Peyer's patch (tissue), 4 donors: ENCODE results near the gene PPRC1. TPM values are rescaled to one million over a fixed set of nuclear protein-coding genes. Genes with fewer than 3 reads are reported as not detected.

Experiments
- DNase-seq, 3 donors: peaks; one replicate each; pipeline ENCODE4 v3.0.0-alpha.2; 2017 to 2019
- H3K27ac ChIP-seq, 4 donors: fragments of 200-600 bp; sonication (generic); one replicate each; pipeline ENCODE4 v1.5.1; 2016 to 2019
- H3K27me3 ChIP-seq, 2 donors: fragments of 200-600 bp; sonication (generic); one replicate each; pipeline ENCODE4 v1.5.1; 2019
- H3K36me3 ChIP-seq, 3 donors: fragments of 200-600 bp; sonication (generic); one replicate each; pipeline ENCODE4 v1.5.1; 2016 to 2019
- H3K4me1 ChIP-seq, 4 donors: fragments of 200-600 bp; sonication (generic); one replicate each; pipeline ENCODE4 v1.5.1; 2016 to 2019
- H3K4me3 ChIP-seq, 4 donors: fragments of 200-600 bp; sonication (generic); 1 replicate in 3 of 4; 2 replicates in 1 of 4; pipeline ENCODE4 v1.5.1; 2016 to 2019; ENCODE audit warnings: mild to moderate bottlenecking in 1 of 4
- H3K9me3 ChIP-seq, 4 donors: fragments of 200-600 bp; sonication (generic); one replicate each; pipeline ENCODE4 v1.5.1; 2016 to 2019; ENCODE audit warnings: mild to moderate bottlenecking in 1 of 4
- POLR2A ChIP-seq, 2 donors: fragments of 450-650 bp; IDR thresholded peaks; one replicate each; pipeline ENCODE4 v1.5.1; 2017; ENCODE audit warnings: antibody characterized with exemption in 2 of 2, mild to moderate bottlenecking in 2 of 2, moderate library complexity in 2 of 2
- total RNA-seq, 4 donors: library from RNA; depleted of rRNA; stranded (reverse); fragments of >200 nt; gene quantifications; one replicate each; pipeline ENCODE4 v1.1.0, GENCODE V29; 2016
- TF ChIP-seq, protein P1 (sequence below), 6 experiments: fragments of 450-650 bp in 4 of 6; fragments of 200-600 bp in 2 of 6; sonication (generic) in 1 of 6; IDR thresholded peaks; one replicate each; pipeline ENCODE4 v1.5.1; 2017 to 2019; ENCODE audit warnings: antibody characterized with exemption in 6 of 6, mild to moderate bottlenecking in 3 of 6, moderate library complexity in 1 of 6

The PPRC1 gene
- total RNA-seq, 4 donors from 2014 or later: 8.6 to 71.0 (median 24.0) TPM

DNA sequence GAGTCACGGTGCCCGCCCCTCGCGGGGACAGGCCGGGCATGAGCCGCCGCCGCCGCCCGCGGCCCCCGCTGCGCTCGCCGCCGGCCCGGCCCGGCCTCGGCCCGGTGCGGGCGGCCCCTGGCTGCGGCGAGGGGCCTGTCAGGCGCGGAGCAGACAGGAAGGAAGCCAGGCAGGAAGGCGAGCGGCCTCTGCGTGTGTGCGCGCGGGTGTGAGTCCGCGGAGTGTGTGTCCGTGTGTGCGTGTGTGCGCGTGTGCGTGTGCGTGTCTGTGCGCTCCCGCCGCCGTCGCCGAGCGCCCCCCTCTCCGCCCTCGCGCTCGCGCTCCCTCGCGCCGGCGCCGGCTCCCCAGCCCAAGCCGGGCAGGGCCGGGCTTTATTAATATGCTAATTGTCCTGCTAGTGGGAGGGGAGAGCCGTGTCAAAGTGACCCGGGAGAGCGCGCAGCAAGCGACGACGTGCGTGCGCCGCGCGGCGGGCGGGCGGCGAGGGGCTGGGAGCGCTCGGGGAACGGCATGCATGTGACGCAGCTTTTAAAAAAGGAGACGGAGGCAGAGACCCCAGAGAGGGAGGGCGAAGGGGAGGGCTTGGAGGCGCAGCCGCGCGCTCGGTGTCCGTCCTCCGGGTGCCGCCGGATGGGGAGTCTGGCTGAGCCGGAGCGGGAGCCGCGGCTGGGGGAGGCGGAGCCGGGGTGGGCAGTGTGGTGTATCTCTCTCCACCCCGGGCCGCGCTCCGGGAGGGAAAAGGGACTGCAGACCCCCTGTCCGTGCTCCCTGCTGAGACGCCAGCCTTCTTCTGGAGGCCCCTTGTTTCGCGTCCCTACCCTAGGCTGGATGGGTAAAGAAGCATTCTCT is 12.5 kb upstream of the PPRC1 start, which contains the start of gene LDB1:
TSS of gene LDB1 (minus strand) at position 227 of the 849 bp plus-strand sequence. CDS start 258 bp downstream, outside the sequence.
- Histone ChIP-seq H3K27me3 (no peaks in the 10 kb centered on the region), H3K36me3 (no peaks in the 10 kb centered on the region), H3K4me3 (peak within 1 kb of the TSS; percentile 61 to 89 (median 72)), H3K27ac (peak within 1 kb of the TSS; percentile 97 to 99 (median 98)), H3K4me1 (peaks cover 0 to 52% (median 32%) of the 10 kb centered on the region in 4 donors), H3K9me3 (no peaks in the 10 kb centered on the region)
- peak; percentile 76 to 88 (median 86) for DNase-seq
- TF ChIP-seq, protein P1, sequence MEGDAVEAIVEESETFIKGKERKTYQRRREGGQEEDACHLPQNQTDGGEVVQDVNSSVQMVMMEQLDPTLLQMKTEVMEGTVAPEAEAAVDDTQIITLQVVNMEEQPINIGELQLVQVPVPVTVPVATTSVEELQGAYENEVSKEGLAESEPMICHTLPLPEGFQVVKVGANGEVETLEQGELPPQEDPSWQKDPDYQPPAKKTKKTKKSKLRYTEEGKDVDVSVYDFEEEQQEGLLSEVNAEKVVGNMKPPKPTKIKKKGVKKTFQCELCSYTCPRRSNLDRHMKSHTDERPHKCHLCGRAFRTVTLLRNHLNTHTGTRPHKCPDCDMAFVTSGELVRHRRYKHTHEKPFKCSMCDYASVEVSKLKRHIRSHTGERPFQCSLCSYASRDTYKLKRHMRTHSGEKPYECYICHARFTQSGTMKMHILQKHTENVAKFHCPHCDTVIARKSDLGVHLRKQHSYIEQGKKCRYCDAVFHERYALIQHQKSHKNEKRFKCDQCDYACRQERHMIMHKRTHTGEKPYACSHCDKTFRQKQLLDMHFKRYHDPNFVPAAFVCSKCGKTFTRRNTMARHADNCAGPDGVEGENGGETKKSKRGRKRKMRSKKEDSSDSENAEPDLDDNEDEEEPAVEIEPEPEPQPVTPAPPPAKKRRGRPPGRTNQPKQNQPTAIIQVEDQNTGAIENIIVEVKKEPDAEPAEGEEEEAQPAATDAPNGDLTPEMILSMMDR (IDR thresholded peaks at IDR 0.05): peak in 2 of 6 experiments; percentile 37 to 40
- peak; percentile 80 to 84 for TF ChIP-seq POLR2A (IDR thresholded peaks at IDR 0.05)

DNA sequence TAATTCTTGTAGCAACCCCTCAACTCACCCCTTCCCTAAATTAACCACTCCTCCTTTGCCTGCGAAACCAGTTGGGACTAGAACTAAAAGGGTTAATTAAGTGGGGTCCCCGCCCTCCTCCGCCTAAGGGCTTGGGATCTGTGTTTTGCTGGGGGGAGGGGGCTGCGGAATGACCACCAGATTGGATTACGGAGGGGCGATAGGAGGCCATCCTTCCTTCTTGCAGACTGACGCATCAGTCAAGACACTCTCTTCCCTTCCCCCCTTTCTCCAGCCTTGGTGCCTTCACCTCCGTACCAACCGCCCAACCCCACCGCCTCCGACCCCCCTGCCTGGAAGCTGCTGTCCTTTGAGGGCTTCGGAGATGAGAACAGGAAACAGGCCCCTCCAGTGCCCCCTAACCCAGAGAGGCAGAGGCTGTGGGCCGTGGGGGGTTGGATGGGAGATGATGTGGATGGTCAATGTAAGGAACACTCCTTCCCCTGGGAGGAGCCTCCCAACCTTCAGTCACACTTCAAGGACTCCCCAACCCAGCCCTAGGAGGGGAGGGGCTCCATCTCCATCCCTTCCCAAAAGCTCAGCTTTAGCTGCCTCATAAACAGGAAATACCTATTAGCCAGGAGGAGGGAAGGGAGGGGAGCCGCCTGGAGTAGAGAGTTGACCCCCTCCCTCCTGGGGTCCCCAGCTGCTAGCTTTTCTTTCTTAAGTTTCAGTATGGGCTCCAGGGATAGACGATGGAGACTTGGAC is 11.7 kb upstream of the PPRC1 start:
- H3K27me3 ChIP-seq: no peaks in the 10 kb centered on the region
- peaks cover 0 to 44% (median 28%) of the 10 kb centered on the region in 4 donors for H3K4me1 ChIP-seq
- H3K4me3 ChIP-seq: peak overlapping the region; percentile 61 to 89 (median 72)
- peak; percentile 43 to 80 (median 59) for DNase-seq
- no peaks in the 10 kb centered on the region for H3K36me3 ChIP-seq
- no peaks in the 10 kb centered on the region for H3K9me3 ChIP-seq
- H3K27ac ChIP-seq: peak overlapping the region; percentile 97 to 99 (median 98)
- peak in 1 of 2 donors; percentile 31 for TF ChIP-seq POLR2A (IDR thresholded peaks at IDR 0.05)
- TF ChIP-seq, protein P1 (IDR thresholded peaks at IDR 0.05): no peak

DNA sequence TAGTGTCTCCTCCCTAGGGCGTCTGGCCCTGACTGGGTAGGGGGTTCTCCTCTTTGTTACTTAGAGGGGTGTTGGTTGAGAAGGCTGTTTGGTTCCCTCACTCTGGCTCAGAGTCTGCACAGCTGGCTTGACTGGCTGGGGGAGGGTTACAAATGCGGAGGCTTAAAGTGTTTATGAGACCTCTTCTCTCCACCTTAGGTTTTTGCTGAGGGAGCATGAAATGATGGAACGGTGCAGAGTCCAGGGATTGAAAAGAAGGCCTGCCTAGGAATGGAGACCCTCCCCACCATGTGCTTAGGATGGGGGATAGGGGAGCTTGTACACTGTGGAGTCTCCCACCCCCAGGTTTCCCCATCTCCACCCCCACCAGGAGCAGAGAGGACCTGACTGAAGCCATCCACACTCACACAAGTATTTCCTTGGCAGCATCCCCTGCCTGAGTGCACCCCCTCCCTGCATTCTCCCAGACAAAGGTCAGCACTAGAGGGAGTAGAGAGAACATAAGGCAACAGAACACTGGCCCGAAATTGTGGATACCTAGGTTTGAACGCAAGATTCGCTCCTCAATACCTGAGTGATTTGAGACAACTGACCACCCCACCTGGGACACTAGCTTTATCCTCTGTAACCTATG is 11.0 kb upstream of the PPRC1 start:
- Histone ChIP-seq H3K27ac (peak overlapping the region; percentile 97 to 99 (median 98)), H3K4me1 (peaks cover 0 to 37% (median 26%) of the 10 kb centered on the region in 4 donors), H3K27me3 (no peaks in the 10 kb centered on the region), H3K36me3 (no peaks in the 10 kb centered on the region), H3K9me3 (no peaks in the 10 kb centered on the region), H3K4me3 (peak overlapping the region in 2 of 4 donors; percentile 61 to 89)
- TF ChIP-seq, protein P1 (IDR thresholded peaks at IDR 0.05): no peak
- TF ChIP-seq POLR2A (IDR thresholded peaks at IDR 0.05): no peak
- DNase-seq: no peak

DNA sequence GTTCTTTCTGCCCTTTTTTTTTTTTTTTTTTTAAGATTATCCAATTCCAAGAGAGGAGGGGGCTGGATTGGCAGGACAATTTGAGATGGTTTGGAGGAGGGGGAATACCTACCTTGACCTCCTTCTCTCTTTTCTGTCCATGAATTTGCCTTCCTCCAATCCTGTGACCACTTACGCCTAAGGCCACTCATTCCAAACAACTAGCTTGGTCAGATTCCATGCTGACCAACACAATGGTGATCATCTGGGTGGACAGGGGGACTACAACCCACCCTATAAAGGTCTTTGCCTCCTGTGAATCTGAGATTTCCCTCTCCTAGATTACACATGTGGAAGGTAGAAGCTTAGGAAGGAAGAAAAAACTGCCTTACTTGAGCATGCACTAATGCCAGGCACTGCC is 10.4 kb upstream of the PPRC1 start:
- H3K36me3 ChIP-seq: no peaks in the 10 kb centered on the region
- H3K27ac ChIP-seq: peak overlapping the region; percentile 97 to 99 (median 98)
- H3K4me3 ChIP-seq: no peak overlapping the region
- no peaks in the 10 kb centered on the region for H3K27me3 ChIP-seq
- H3K4me1 ChIP-seq: peaks cover 0 to 31% (median 20%) of the 10 kb centered on the region in 4 donors
- no peak for DNase-seq
- H3K9me3 ChIP-seq: no peaks in the 10 kb centered on the region
- no peak for TF ChIP-seq POLR2A (IDR thresholded peaks at IDR 0.05)
- TF ChIP-seq, protein P1 (IDR thresholded peaks at IDR 0.05): no peak

DNA sequence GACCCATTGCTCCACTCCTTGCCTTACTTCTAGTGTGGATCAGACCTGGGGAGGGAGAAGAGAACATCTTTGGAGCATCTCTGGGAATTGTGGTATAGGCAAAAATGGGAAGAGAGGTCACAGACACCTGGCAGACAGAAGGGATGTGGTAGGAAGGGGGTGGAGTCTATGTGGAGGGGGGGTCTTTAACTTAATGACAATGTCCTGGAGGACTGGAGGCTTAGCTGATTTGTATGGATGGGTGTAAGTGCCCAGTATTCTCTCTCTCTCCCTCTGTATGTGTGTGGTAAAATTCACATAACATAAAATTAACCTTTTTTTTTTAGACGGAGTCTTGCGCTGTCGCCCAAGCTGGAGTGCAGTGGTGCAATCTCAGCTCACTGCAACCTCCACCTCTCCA is 9.6 kb upstream of the PPRC1 start:
- Histone ChIP-seq H3K27ac (peak overlapping the region in 1 of 4 donors; percentile 98), H3K27me3 (no peaks in the 10 kb centered on the region), H3K4me3 (no peak overlapping the region), H3K9me3 (no peaks in the 10 kb centered on the region), H3K36me3 (no peaks in the 10 kb centered on the region), H3K4me1 (peaks cover 0 to 24% (median 14%) of the 10 kb centered on the region in 4 donors)
- no peak for DNase-seq
- TF ChIP-seq, protein P1 (IDR thresholded peaks at IDR 0.05): no peak
- no peak for TF ChIP-seq POLR2A (IDR thresholded peaks at IDR 0.05)
